Suprapubic skin (tissue), 4 donors: ENCODE results near the gene STAG3. TPM values are rescaled to one million over a fixed set of nuclear protein-coding genes. Genes with fewer than 3 reads are reported as not detected.
"Not testable (repeated sequence)": the region's sequence is repeated elsewhere in the genome, so short reads cannot be mapped to it uniquely, and the experiment has no call there.

Experiments
- DNase-seq, 2 donors: peaks; one replicate each; pipeline ENCODE4 v3.0.0-alpha.2; 2019; ENCODE audit warnings: low spot score in 2 of 2
- H3K27ac ChIP-seq: fragments of 200-600 bp; sonication (generic); one replicate; pipeline ENCODE4 v1.5.1; 2019
- H3K27me3 ChIP-seq: fragments of 200-600 bp; sonication (generic); one replicate; pipeline ENCODE4 v1.5.1; 2019
- H3K36me3 ChIP-seq: fragments of 200-600 bp; sonication (generic); one replicate; pipeline ENCODE4 v1.5.1; 2019
- H3K4me1 ChIP-seq: fragments of 200-600 bp; sonication (generic); one replicate; pipeline ENCODE4 v1.5.1; 2019
- H3K4me3 ChIP-seq: fragments of 200-600 bp; sonication (generic); one replicate; pipeline ENCODE4 v1.5.1; 2019; ENCODE audit warnings: mild to moderate bottlenecking
- H3K9me3 ChIP-seq: fragments of 200-600 bp; sonication (generic); one replicate; pipeline ENCODE4 v1.5.1; 2019
- EP300 ChIP-seq: sonication (generic); formaldehyde crosslinking; IDR thresholded peaks from one replicate; pipeline ENCODE4 v1.6.1; 2017; ENCODE audit warnings: antibody characterized with exemption
- POLR2A ChIP-seq, 2 donors: fragments of 450-650 bp; IDR thresholded peaks; one replicate each; pipeline ENCODE4 v1.6.1; 2017; ENCODE audit warnings: antibody characterized with exemption in 2 of 2, mild to moderate bottlenecking in 2 of 2, moderate library complexity in 2 of 2
- POLR2AphosphoS5 ChIP-seq, 3 donors: sonication (generic); formaldehyde crosslinking; IDR thresholded peaks; one replicate each; pipeline ENCODE4 v1.6.1; 2017; ENCODE audit warnings: antibody characterized with exemption in 3 of 3
- WGBS: methylation state at CpG from one replicate; pipeline ENCODE4 v1.1.5; 2018; 5-methylcytosine and 5-hydroxymethylcytosine counted together
- total RNA-seq, 4 donors: library from RNA; depleted of rRNA; stranded (reverse); fragments of >200 nt; gene quantifications; one replicate each; pipeline ENCODE4 v1.1.0, GENCODE V29; 2016
- TF ChIP-seq, protein P1 (sequence below), 2 donors: fragments of 200-600 bp in 1 of 2; fragments of 450-650 bp in 1 of 2; sonication (generic) in 1 of 2; IDR thresholded peaks; one replicate each; pipeline ENCODE4 v1.5.1; 2016 to 2019; ENCODE audit warnings: antibody characterized with exemption in 2 of 2, mild to moderate bottlenecking in 1 of 2, moderate library complexity in 1 of 2

STAG3 gene
- total RNA-seq, 4 donors from 2014 or later, result 0.68 to 2.0 (median 1.9) TPM; not detected in 1

DNA sequence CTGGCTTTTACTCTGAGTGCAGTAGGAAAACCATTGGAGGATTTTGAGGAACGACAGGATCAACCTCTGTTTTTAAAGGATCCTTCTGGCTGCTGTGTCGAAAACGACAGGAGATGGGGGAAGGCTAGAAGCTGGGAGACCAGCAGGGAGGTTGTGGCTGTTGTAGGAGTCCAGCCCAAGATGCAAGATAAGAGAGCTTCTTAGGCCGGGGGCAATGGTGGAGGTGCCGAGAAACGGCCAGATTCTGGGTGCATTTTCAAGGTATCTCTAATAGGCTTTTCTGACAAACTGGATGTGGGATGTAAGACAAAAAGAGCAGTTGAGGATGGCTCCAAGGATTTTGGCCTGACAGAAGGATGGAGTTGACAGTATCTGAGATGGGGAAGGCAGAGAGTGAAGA, 31.8 kb downstream of the STAG3 start:
- H3K4me3 ChIP-seq, result no peak overlapping the region
- no peaks in the 10 kb centered on the region for H3K36me3 ChIP-seq
- H3K27ac ChIP-seq, result no peak overlapping the region
- 77% methylated on average over 6 of the region's 6 CpGs for WGBS
- H3K9me3 ChIP-seq, result no peaks in the 10 kb centered on the region
- no peaks in the 10 kb centered on the region for H3K27me3 ChIP-seq
- TF ChIP-seq, protein P1, sequence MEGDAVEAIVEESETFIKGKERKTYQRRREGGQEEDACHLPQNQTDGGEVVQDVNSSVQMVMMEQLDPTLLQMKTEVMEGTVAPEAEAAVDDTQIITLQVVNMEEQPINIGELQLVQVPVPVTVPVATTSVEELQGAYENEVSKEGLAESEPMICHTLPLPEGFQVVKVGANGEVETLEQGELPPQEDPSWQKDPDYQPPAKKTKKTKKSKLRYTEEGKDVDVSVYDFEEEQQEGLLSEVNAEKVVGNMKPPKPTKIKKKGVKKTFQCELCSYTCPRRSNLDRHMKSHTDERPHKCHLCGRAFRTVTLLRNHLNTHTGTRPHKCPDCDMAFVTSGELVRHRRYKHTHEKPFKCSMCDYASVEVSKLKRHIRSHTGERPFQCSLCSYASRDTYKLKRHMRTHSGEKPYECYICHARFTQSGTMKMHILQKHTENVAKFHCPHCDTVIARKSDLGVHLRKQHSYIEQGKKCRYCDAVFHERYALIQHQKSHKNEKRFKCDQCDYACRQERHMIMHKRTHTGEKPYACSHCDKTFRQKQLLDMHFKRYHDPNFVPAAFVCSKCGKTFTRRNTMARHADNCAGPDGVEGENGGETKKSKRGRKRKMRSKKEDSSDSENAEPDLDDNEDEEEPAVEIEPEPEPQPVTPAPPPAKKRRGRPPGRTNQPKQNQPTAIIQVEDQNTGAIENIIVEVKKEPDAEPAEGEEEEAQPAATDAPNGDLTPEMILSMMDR (IDR thresholded peaks at IDR 0.05), result no peak
- TF ChIP-seq POLR2AphosphoS5 (IDR thresholded peaks at IDR 0.05) (no peak), EP300 (no peak), POLR2A (IDR thresholded peaks at IDR 0.05) (no peak)
- H3K4me1 ChIP-seq, result no peaks in the 10 kb centered on the region
- no peak for DNase-seq

DNA sequence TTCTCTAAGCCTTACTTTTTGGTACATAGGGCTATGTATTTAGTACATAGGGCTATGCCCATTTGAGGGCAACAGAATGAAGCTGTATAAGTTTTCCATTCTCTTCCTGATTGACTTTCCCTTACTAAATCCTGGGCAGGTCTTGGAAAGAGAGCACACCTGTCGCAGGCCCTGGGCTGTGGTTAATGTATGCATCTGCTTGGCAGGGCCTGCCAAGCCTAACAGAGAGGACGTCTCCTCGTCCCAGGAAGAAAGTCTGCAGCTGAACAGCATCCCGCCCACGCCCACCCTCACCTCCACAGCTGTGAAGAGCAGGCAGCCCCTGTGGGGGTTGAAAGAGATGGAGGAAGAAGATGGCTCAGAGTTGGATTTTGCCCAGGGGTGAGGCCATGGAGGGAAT, 33.1 kb downstream of the STAG3 start:
- WGBS, result 65% methylated on average over 5 of the region's 5 CpGs
- TF ChIP-seq EP300 (no peak), POLR2A (IDR thresholded peaks at IDR 0.05) (no peak), POLR2AphosphoS5 (IDR thresholded peaks at IDR 0.05) (no peak)
- TF ChIP-seq, protein P1 (IDR thresholded peaks at IDR 0.05), result no peak
- Histone ChIP-seq H3K4me1 (peaks cover 8% of the 10 kb centered on the region), H3K27me3 (no peaks in the 10 kb centered on the region), H3K4me3 (no peak overlapping the region), H3K9me3 (no peaks in the 10 kb centered on the region), H3K36me3 (no peaks in the 10 kb centered on the region), H3K27ac (no peak overlapping the region)
- no peak for DNase-seq

DNA sequence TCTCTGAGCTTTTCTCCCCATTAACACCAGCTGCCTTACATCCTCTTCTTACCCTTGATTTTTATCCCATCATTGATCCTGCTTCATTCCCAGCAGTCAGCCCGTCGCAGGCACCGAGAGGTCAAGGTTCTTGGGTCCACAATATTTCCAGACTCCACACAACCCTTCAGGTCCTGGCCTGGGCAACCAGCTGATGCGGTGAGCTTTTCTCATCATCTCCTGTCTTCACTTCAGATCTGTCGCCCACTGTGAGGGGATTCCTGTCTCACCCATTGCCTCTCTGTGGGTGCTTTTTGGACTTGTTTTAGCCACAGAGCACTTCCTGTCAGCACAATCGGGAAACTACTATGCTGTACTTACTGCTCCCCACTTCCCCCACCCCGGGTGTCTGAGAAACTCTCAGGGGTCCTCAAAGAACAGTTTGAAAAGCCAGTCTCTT, 33.6 kb downstream of the STAG3 start:
- TF ChIP-seq POLR2AphosphoS5 (IDR thresholded peaks at IDR 0.05) (no peak), POLR2A (IDR thresholded peaks at IDR 0.05) (no peak), EP300 (no peak)
- TF ChIP-seq, protein P1 (IDR thresholded peaks at IDR 0.05), result no peak
- no peaks in the 10 kb centered on the region for H3K27me3 ChIP-seq
- H3K9me3 ChIP-seq, result no peaks in the 10 kb centered on the region
- 86% methylated on average over 7 of the region's 7 CpGs for WGBS
- no peak for DNase-seq
- no peak overlapping the region for H3K27ac ChIP-seq
- H3K4me3 ChIP-seq, result no peak overlapping the region
- H3K36me3 ChIP-seq, result no peaks in the 10 kb centered on the region
- peaks cover 10% of the 10 kb centered on the region for H3K4me1 ChIP-seq

DNA sequence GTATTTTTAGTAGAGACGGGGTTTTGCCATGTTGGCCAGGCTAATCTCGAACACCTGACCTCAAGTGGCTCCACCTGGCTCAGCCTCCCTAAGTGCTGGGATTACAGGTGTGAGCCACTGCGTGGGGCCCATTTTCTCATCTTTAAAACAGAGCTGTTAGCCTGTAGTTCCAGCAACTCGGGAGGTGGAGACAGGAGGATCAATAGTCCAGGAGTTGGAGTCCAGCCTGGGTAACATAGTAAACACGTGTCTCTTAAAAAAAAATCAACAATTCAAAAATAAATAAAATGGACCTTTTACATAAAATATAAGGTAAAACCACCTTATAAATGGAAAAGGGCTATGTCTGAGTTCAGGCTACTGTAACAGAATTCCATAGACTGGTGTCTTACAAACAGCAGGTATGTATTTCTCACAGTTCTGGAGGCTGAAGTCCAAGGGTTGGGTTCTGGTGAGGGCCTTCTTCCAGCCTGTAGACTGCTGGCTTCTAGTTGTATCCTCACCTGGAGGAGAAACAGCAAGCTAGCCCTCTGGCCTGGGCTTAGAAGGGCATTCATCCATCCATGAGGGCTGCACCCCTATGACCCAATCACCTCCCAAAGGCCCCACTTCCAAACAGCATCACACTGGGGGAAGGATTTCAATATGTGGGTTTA, 35.0 kb downstream of the STAG3 start:
- Histone ChIP-seq H3K27me3 (no peaks in the 10 kb centered on the region), H3K27ac (no peak overlapping the region), H3K9me3 (no peaks in the 10 kb centered on the region), H3K4me1 (peaks cover 10% of the 10 kb centered on the region), H3K4me3 (no peak overlapping the region), H3K36me3 (no peaks in the 10 kb centered on the region)
- TF ChIP-seq POLR2A (IDR thresholded peaks at IDR 0.05) (no peak), EP300 (no peak), POLR2AphosphoS5 (IDR thresholded peaks at IDR 0.05) (no peak)
- TF ChIP-seq, protein P1 (IDR thresholded peaks at IDR 0.05), result no peak
- DNase-seq, result no peak
- WGBS, result 88% methylated on average over 5 of the region's 5 CpGs

DNA sequence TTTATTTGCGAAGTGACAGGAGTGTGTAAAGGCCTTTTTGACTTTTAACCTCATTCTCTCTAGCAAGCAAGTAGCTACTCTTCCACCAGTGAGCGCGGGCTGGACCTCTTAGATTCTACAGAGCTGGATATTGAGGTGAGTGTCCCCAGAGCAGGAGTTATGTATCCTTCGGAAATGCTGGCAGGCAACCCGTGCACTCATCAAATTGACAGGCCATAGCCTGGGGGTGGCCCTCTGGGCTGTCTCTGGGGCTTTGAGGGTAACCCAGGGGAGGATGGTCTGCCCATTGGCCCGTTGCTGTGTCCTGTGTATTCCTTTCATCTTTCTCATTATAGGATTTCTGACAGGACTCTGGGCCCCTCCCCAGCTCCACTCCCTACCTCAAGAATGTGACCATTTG, 36.0 kb downstream of the STAG3 start:
- H3K9me3 ChIP-seq, result no peaks in the 10 kb centered on the region
- H3K27me3 ChIP-seq, result no peaks in the 10 kb centered on the region
- no peak overlapping the region for H3K4me3 ChIP-seq
- TF ChIP-seq EP300 (no peak), POLR2A (IDR thresholded peaks at IDR 0.05) (no peak), POLR2AphosphoS5 (IDR thresholded peaks at IDR 0.05) (no peak)
- TF ChIP-seq, protein P1 (IDR thresholded peaks at IDR 0.05), result no peak
- H3K4me1 ChIP-seq, result peaks cover 10% of the 10 kb centered on the region
- no peak overlapping the region for H3K27ac ChIP-seq
- H3K36me3 ChIP-seq, result no peaks in the 10 kb centered on the region
- 71% methylated on average over 5 of the region's 6 CpGs for WGBS
- DNase-seq, result no peak

DNA sequence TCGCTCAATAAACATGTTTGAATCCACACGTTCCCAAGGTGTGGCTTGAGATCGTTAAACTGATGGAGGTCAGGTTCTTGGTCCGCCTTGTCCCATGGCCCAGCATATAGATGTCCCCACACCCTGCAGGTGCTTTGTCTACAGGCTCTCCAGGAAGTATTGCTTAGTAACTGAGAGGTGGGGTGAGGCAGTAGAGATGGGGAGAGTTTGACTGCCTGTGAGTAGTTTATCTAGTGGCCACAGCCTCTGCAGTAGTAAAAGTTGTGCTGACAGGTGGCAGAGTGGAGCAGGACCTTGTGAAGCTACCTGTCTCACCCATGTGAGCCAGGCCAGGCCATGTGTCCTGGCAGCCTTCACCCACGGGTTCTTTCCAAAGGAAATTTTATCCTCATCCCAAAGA, 36.6 kb downstream of the STAG3 start:
- H3K27me3 ChIP-seq, DNase-seq, H3K36me3 ChIP-seq, H3K27ac ChIP-seq, H3K9me3 ChIP-seq, H3K4me3 ChIP-seq: not testable (repeated sequence)
- 62% methylated on average over 5 of the region's 5 CpGs for WGBS
- H3K4me1 ChIP-seq, result peaks cover 10% of the 10 kb centered on the region
